Nephron progenitor cell (in vitro differentiated cells): ENCODE results near the gene MVK.

ENCODE experiments used
- DNase-seq: peaks from one replicate; pipeline ENCODE4 v3.0.0; 2021
- H3K27ac Mint-ChIP-seq: 2 replicates; pipeline ENCODE4 v1.8.0; 2021; ENCODE audit warnings: mild to moderate bottlenecking, moderate library complexity, mixed read lengths
- H3K27me3 Mint-ChIP-seq: 2 replicates; pipeline ENCODE4 v1.8.0; 2021; ENCODE audit warnings: mild to moderate bottlenecking, low read depth, mixed read lengths; ENCODE audit not compliant: poor library complexity
- H3K36me3 Mint-ChIP-seq: 2 replicates; pipeline ENCODE4 v1.8.0; 2021; ENCODE audit warnings: low read depth, mixed read lengths
- H3K4me1 Mint-ChIP-seq: 2 replicates; pipeline ENCODE4 v1.8.0; 2021; ENCODE audit warnings: mixed read lengths
- H3K4me3 Mint-ChIP-seq: 2 replicates; pipeline ENCODE4 v1.8.0; 2021; ENCODE audit warnings: mild to moderate bottlenecking, moderate library complexity, mixed read lengths
- H3K9me3 Mint-ChIP-seq: 2 replicates; pipeline ENCODE4 v1.8.0; 2021; ENCODE audit warnings: mild to moderate bottlenecking, moderate library complexity, mixed read lengths
- TF ChIP-seq, protein P1 (sequence below): fragments of 200-600 bp; sonication (generic); IDR thresholded peaks from 2 replicates; pipeline ENCODE4 v1.5.0; 2021; ENCODE audit warnings: antibody characterized with exemption

MVK gene

DNA sequence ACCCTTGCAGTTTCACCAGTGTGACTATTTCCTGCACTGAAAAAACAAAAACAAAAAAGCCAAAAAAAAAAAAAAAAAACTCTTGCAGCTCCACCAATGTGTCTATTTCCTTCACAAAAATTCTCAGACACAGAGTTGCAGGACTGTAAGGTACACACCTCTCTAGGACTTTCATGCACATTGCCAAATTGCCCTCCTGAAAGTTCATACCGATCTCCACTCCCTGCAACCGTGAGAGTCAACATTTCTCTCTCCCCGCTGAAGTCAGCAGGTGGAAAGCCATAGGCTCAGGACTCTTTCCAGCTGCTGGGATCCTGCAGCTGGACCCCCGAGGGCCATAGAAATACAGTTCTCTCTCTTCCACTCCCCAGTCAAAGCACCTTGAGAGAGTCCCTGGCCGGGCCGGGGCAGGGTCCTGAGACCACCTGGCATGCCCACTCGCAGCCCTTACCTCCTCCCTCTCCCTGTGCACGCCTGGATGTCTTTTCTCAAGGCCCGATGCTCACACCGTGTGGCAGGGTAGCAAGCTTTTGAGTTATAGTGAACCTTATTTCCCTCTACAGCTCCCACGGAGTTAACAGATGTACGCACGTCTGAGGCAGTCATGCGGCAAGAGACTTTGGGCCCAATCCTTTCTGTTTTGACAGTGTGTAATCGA is 23.9 kb upstream of the MVK start:
- H3K27ac Mint-ChIP-seq = peak overlapping the region; percentile 15
- peak; percentile 27 for DNase-seq
- no peaks in the 10 kb centered on the region for H3K36me3 Mint-ChIP-seq
- TF ChIP-seq, protein P1, sequence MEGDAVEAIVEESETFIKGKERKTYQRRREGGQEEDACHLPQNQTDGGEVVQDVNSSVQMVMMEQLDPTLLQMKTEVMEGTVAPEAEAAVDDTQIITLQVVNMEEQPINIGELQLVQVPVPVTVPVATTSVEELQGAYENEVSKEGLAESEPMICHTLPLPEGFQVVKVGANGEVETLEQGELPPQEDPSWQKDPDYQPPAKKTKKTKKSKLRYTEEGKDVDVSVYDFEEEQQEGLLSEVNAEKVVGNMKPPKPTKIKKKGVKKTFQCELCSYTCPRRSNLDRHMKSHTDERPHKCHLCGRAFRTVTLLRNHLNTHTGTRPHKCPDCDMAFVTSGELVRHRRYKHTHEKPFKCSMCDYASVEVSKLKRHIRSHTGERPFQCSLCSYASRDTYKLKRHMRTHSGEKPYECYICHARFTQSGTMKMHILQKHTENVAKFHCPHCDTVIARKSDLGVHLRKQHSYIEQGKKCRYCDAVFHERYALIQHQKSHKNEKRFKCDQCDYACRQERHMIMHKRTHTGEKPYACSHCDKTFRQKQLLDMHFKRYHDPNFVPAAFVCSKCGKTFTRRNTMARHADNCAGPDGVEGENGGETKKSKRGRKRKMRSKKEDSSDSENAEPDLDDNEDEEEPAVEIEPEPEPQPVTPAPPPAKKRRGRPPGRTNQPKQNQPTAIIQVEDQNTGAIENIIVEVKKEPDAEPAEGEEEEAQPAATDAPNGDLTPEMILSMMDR = no peak
- H3K4me3 Mint-ChIP-seq = peak overlapping the region; percentile 39
- no peaks in the 10 kb centered on the region for H3K9me3 Mint-ChIP-seq
- H3K4me1 Mint-ChIP-seq = peaks cover 54% of the 10 kb centered on the region
- H3K27me3 Mint-ChIP-seq = peaks cover 25% of the 10 kb centered on the region

DNA sequence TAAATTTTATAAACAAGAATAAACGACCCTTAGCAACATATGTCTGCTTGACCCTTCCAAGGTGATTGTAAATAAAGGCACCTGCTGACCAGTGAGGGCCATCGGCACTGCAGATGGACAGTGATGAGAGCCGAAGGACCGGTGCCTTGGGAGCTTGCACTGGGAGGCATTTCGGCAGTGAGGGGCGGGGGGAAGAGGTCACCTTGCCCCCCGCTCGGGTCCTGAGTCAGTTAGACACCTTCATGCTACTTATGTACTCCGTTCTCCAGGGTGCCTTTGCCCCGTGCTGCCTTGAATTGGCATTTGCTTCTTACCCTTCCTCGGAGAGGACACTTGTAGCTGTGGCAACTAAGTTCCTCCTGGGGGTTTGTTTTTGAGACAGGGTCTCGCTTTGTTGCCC is 23.3 kb upstream of the MVK start:
- TF ChIP-seq, protein P1 = no peak
- no peak for DNase-seq
- no peaks in the 10 kb centered on the region for H3K36me3 Mint-ChIP-seq
- H3K27ac Mint-ChIP-seq = no peak overlapping the region
- peaks cover 50% of the 10 kb centered on the region for H3K4me1 Mint-ChIP-seq
- H3K9me3 Mint-ChIP-seq = no peaks in the 10 kb centered on the region
- H3K4me3 Mint-ChIP-seq = no peak overlapping the region
- peaks cover 25% of the 10 kb centered on the region for H3K27me3 Mint-ChIP-seq

DNA sequence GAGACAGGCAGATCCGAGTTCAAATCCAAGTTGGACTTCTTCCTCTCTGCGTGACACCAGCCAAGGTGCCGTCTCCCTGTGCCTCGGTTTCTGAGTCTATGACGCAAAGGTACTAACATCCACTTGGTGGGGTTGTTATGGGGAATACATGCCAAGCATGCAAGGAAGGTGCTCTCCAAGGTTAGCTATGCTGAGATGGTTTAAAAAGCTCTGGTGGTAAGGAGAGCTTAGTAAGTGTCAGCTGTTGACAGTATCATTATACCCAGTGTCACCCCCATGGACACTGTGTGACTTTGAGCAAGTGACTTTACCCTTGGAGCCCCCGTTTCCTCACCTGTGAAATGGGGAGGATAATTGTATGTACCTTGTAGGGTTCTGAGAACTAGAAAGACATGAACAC is 22.5 kb upstream of the MVK start:
- H3K27ac Mint-ChIP-seq = no peak overlapping the region
- peaks cover 25% of the 10 kb centered on the region for H3K27me3 Mint-ChIP-seq
- no peak overlapping the region for H3K4me3 Mint-ChIP-seq
- DNase-seq = no peak
- peaks cover 57% of the 10 kb centered on the region for H3K4me1 Mint-ChIP-seq
- TF ChIP-seq, protein P1 = no peak
- no peaks in the 10 kb centered on the region for H3K9me3 Mint-ChIP-seq
- no peaks in the 10 kb centered on the region for H3K36me3 Mint-ChIP-seq

DNA sequence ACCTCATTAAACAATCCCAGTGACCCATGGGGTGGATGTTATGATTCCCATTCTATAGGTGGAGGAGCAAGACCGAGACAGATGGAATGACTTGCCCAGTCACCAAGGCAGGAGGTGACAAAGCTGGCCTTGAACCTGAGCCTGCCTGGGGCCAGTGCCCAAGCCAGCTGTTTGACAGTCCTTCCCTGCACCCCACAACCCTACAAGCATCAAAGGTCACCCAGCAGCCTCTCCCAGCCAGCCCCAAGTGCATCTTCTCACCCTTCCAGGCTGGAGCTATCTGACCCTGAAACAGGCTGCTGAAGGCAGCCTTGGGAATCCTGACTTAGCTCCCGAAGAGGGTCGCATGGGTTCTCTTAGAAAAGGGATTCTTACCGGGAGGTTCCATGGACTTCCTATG is 20.6 kb upstream of the MVK start:
- peaks cover 6% of the 10 kb centered on the region for H3K36me3 Mint-ChIP-seq
- no peak overlapping the region for H3K27ac Mint-ChIP-seq
- TF ChIP-seq, protein P1 = no peak
- DNase-seq = no peak
- H3K4me3 Mint-ChIP-seq = no peak overlapping the region
- no peaks in the 10 kb centered on the region for H3K9me3 Mint-ChIP-seq
- peaks cover 21% of the 10 kb centered on the region for H3K27me3 Mint-ChIP-seq
- H3K4me1 Mint-ChIP-seq = peaks cover 67% of the 10 kb centered on the region

DNA sequence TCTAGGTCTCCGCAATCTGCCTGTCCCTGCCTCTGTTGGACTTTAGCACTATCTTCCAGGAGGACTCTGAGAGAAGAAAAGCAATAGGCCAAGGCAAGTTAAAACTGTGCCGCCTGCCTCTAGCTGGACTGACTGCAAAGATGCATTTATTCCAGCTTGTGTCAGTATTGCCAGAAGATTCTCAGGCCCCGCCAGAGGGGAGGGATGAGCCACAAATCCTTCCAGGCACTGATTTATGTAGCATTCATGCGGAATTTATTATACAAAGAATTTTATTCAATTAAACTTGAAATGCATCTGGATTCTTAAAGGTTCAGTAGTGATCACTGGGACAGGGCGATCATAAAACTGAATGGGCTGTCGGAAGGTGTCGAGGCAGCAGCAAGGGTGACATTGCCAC is 20.1 kb upstream of the MVK start:
- no peak for DNase-seq
- Mint-ChIP-seq H3K27ac (peak overlapping the region; percentile 72), H3K27me3 (peaks cover 19% of the 10 kb centered on the region), H3K36me3 (peaks cover 6% of the 10 kb centered on the region), H3K9me3 (no peaks in the 10 kb centered on the region), H3K4me3 (no peak overlapping the region), H3K4me1 (peaks cover 64% of the 10 kb centered on the region)
- TF ChIP-seq, protein P1 = no peak

DNA sequence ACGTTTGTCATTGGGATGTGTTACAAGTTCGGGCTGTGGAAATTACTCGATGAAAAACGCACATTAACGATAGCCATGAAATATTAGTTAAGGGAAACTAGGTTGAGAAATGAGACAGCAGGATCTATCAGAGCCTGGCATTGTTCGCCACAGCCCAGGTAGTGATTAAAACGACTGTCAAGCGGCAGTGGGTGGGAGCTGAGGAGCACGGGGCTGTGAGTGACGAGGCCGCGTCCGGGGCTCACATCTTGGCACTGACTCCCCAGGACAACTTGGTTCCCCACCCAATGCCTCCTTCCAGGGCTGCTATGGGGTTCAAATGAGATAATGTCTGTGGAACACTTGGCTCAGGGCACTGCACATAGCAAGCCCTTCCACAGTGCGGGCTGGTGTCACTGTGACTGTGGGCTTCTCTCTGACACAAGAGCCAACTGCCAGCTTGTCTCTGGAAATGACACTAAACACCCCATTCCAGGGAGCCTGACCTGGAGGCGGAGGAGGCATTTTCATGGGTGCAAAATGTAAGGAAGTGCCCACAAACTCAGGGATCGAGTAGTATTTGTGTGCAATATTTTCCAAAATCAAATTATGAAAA is 19.6 kb upstream of the MVK start:
- no peaks in the 10 kb centered on the region for H3K9me3 Mint-ChIP-seq
- H3K4me1 Mint-ChIP-seq = peaks cover 64% of the 10 kb centered on the region
- TF ChIP-seq, protein P1 = no peak
- no peak overlapping the region for H3K4me3 Mint-ChIP-seq
- peaks cover 6% of the 10 kb centered on the region for H3K36me3 Mint-ChIP-seq
- no peak for DNase-seq
- H3K27ac Mint-ChIP-seq = peak overlapping the region; percentile 72
- peaks cover 16% of the 10 kb centered on the region for H3K27me3 Mint-ChIP-seq
